Heart left ventricle (tissue), 13 donors: ENCODE measurements around the gene EMID1.

Experiments used
- POLR2A ChIP-seq, 2 donors: fragments of 450-650 bp; IDR thresholded peaks; one replicate each; pipeline ENCODE4 v1.6.1; 2017; ENCODE audit warnings: antibody characterized with exemption in 2 of 2, mild to moderate bottlenecking in 2 of 2, moderate library complexity in 2 of 2
- TF ChIP-seq, protein P1 (sequence below), 12 donors: fragments of 200-600 bp; sonication (generic) in 4 of 12; IDR thresholded peaks; one replicate each; pipeline versions ENCODE4 v1.5.0 to v1.8.0; 2018 to 2022; ENCODE audit warnings: antibody characterized with exemption in 12 of 12, mild to moderate bottlenecking in 5 of 12
- donor health status: ischemic (EF 13 %, LVEDD 7.1; RV severe dilation, severe dysfunction).
- donor health status: DM: no; HTN: yes; CAD: no.
- donor health status: DM: no; HTN: no; CAD: no.
- donor health status: ischemic (EF 25% LVEDD 6.9; RV normal size, moderate dysfunction).
- donor health status: ischemic (EF 25% LVEDD 5.7; RV mildly dilated, moderate dysfunction).
- donor health status: ischemic (EF 35%, LVEDD 5.7; RV mildly dilated, moderate dysfunction).
- donor health status: nonischemic (EF 11% LVEDD 7.7; RV severe dilation, severe dysfunction).
- donor health status: DM: yes; HTN: yes; CAD: no.
- donor health status: PGD.
- donor health status: ischemic (EF 29% LVEDD 5.4; RV normal size, mild dysfunction).
- donor health status: nonischemic (EF 23%, LVEDD 6.1; RV moderate dilation, normal function).

DNA sequence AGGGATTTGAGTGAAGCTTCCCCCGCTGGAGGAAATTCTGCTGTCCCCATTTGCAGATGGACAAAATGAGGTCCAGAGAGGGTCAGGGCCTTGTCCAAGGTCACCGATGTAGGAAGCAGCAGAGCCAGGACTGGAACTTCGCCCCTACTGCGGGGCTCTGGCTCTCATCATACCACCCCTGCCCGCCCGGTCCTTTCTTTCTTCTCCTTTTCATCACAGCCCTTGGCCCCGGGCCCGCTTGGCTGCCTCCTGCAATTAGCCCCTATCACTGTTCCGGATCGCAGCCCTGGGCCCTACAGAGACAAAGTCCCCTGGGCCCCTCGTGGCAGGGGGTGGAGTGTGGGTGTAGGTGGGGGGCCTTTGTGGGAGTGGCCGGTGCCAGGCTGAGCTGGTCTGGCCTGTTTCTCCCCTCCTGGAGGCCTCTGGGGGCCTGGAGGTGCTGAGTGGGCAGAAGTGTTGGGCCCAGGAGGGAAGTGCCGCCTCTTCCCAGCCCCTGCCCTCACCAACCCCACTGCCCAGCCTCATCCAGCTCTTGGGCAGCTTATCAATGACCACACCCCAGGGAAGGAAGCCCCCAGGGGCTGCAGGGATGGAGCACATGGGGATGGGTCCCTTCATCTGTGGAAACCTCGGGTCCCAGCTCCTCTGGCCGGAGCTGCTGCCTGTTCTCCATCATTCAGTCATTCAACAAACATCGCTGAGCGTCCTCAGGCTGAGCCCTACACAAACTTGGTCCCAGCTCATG, 3.4 kb downstream of the EMID1 start:
- TF ChIP-seq, protein P1, sequence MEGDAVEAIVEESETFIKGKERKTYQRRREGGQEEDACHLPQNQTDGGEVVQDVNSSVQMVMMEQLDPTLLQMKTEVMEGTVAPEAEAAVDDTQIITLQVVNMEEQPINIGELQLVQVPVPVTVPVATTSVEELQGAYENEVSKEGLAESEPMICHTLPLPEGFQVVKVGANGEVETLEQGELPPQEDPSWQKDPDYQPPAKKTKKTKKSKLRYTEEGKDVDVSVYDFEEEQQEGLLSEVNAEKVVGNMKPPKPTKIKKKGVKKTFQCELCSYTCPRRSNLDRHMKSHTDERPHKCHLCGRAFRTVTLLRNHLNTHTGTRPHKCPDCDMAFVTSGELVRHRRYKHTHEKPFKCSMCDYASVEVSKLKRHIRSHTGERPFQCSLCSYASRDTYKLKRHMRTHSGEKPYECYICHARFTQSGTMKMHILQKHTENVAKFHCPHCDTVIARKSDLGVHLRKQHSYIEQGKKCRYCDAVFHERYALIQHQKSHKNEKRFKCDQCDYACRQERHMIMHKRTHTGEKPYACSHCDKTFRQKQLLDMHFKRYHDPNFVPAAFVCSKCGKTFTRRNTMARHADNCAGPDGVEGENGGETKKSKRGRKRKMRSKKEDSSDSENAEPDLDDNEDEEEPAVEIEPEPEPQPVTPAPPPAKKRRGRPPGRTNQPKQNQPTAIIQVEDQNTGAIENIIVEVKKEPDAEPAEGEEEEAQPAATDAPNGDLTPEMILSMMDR (IDR thresholded peaks at IDR 0.05), result no peak
- no peak for TF ChIP-seq POLR2A (IDR thresholded peaks at IDR 0.05)
